Germinal center (tissue), 1 donor: ENCODE measurements around the gene ADAT1.

ENCODE experiments used
- DNase-seq: peaks from one replicate; pipeline ENCODE4 v3.0.0; 2012; ENCODE audit warnings: mixed read lengths, low spot score

ADAT1 gene, protein sequence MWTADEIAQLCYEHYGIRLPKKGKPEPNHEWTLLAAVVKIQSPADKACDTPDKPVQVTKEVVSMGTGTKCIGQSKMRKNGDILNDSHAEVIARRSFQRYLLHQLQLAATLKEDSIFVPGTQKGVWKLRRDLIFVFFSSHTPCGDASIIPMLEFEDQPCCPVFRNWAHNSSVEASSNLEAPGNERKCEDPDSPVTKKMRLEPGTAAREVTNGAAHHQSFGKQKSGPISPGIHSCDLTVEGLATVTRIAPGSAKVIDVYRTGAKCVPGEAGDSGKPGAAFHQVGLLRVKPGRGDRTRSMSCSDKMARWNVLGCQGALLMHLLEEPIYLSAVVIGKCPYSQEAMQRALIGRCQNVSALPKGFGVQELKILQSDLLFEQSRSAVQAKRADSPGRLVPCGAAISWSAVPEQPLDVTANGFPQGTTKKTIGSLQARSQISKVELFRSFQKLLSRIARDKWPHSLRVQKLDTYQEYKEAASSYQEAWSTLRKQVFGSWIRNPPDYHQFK

GRCh38 chr16:75622761-75623605 is at the start of gene ADAT1:
Gene ADAT1 (minus strand): TSS chr16:75623281. CDS start chr16:75620799, 2,482 bp downstream.
- peak; percentile 94 for DNase-seq

DNA sequence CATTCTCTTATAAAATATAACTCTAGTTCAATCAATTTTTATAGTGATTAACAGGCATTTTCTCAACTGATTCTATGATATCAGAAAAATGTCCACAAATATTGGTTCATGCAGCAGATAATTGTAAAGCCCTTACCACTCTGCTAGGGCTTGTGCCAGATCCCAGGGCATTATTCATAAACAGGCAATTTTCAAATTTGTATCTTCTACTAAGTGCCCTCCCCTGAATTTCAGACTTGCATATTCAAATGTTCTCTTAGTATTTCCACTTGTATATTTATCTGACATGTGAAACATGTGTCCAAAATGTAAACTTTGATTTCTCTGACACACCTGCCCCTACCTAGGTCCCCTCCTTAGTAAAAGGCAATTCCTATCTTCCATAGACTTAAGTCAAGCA is 44.4 kb upstream of the ADAT1 start:
- DNase-seq, result no peak

DNA sequence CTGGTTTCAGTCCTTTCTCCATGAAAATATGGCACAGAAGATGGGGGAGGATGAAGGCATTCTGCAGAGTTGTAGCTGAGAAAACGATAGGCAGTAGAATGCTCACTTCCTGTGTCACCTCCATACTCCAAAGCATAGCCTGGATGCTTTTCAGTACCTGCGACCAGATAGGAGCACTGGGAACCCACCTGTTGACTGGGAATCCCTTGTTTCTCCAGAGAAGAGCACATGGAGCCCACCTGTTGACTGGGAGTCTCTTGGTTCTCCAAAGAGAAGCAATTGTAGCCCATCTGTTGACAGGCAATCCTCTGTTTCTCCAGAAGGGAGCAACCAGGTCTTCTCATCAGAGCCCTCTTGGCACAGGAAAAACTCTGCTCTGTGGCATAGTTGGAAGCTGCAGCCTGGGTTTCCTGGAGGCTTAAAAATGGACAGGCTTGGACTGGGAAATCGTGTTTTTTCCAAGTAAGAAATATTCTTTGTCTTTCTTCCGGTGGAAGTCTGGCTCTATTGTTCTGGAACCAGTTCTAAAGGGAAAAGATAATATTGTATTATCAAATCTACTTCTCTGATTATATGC is 37.7 kb upstream of the ADAT1 start:
- DNase-seq, result no peak

DNA sequence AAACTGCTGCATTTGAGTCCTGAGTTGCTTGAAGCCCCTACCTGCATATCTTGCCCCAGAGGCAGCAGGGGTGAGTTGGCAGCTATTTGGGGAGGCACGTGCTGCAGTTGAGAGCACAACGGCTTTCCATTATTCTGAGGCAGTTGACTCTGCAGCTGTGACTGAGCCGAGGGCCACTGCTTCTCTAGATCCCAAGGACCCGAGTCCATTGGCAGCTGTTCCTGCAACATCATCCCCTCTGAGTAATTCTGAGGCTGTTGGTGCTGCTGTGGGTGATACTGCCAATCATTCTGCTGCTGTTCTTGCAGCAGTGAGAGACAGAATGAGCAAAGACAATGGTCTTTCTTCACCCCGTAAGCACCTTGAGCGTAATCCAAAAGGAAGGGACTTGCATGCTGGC is 37.2 kb upstream of the ADAT1 start:
- DNase-seq, result no peak

DNA sequence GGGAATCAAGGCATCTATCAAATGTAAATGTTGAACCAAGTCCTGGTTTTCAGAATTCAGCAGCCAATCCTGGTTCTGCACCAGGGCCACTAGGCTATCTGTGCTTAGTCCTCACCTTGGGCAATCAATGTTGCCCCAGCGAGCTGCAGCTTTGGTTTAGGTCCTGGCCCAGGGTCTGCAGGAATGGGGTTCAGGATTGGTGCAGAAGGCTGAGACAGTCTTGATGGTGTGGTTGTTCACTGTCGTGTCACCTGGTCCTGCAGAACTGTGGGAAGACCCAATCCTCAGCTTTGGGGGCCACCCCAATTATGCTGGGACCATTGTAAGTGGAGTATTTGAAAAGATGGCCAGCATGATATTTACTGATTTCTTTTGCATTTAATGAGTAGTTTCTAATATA is 35.1 kb upstream of the ADAT1 start:
- no peak for DNase-seq

- DNase-seq, result peak; percentile 10
Observed at GRCh38 chr16:75653922-75654321, 30.8 kb upstream of the ADAT1 start.

DNA sequence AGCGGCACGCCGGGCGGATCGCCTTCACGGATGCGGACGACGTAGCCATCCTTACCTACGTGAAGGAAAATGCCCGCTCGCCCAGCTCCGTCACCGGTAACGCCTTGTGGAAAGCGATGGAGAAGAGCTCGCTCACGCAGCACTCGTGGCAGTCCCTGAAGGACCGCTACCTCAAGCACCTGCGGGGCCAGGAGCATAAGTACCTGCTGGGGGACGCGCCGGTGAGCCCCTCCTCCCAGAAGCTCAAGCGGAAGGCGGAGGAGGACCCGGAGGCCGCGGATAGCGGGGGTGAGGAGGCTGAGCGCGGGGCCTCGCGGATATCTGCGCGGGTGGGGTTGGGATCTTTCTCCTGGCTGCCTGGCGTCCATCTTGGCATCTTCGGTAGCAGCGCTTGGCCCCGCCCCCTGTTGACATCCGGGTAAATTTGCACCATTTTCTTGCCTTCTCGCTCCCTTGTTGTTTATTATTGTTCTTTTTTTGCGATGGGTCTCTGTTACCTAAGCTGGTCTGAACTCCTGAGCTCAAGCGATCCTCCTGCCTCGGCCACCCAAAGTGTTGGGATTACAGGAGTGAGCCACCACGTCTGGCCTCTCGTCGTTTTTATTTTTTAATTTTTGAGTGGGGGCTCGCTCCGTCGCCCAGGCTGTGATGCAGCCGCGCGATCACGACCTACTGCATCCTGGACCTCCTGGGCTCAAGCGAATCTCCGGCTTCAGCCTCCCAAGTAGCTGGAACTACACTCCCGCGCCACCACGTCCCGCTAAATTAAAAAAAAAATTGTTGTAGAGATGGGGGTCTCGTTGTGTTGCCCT is 25.4 kb upstream of the ADAT1 start:
- peak; percentile 76 for DNase-seq

- DNase-seq, result peak; percentile 94
Observed at GRCh38 chr16:75647492-75648264, 24.6 kb upstream of the ADAT1 start, which contains the start of the genes KARS1 and TERF2IP. Gene KARS1 (minus strand): TSS chr16:75647665. CDS start chr16:75647639, 26 bp downstream. Gene TERF2IP (plus strand): TSS chr16:75647773. CDS start chr16:75647883, 110 bp downstream.

DNA sequence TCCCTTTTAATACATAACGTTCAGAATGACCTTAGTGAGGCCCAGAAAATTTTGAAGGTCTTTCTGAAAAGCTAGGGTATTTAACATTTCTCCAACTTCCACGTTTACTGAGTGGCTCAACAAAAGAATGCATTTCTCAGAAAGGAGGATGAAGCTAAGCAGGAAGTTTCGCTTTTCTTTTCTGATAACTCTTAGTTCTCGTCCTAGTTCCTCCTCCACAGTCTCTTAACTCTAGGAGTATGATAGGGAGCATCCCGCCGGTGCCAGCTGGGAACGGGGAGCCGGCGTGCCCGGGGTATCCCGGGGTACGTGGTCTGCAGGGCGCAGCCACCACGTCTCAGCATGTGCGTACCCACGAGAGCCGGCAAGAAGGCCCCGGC is 24.0 kb upstream of the ADAT1 start:
- DNase-seq, result no peak

DNA sequence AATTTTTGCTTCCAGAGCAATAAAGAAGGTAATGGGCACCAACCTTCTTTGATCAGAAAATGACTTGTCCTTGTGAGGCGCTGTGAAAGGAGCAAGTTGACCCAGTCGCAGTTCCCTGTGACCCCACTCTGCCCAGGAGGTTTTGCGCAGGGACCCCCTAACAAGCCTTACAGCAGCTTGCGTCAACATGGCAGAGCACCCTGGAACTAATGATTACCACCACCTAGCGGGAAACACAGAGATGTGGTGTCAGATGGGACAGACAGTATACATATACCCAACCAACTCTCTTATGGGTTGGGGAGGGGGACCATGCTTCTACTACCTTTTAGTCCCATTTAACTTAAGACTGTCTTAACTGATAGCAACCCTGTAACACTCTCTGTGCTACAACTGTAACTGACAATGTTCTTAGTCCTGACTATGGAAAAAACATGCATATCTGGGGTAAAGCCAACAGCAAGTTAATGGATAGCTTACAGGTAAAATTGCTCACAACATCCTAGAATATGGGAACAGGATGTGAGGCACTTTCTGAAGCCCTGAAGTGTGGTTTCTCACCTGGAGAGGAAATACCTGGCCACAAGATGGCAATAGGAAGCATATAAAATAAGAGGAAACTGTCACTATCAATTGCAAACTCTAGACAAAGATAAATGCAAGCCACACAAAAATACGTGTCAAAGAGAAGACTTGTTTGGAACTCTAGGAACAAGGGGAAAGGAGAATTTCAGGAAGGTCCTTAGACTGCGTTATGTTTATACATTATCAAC is 21.3 kb upstream of the ADAT1 start:
- no peak for DNase-seq

DNA sequence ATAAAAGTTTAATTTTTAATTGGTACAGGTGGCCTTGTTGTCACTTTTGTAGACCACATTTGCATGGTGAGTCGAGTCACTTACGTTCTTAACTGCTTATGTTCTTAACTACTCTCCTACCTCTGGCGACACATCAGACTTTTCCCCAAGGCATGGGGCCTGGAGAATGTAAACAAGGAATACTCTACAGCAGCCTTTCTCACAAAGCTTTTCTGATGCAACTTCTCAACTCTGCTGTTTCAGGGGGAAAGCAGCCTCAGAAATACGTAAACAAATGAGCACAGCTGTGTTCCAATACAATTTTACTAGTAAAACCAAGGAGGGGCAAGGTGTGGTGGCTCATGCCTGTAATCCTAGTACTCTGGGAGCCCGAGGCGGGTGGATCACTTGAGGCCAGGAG is 17.5 kb upstream of the ADAT1 start:
- DNase-seq, result no peak

- DNase-seq, result no peak
Observed at GRCh38 chr16:75635036-75635435, 12.0 kb upstream of the ADAT1 start.

DNA sequence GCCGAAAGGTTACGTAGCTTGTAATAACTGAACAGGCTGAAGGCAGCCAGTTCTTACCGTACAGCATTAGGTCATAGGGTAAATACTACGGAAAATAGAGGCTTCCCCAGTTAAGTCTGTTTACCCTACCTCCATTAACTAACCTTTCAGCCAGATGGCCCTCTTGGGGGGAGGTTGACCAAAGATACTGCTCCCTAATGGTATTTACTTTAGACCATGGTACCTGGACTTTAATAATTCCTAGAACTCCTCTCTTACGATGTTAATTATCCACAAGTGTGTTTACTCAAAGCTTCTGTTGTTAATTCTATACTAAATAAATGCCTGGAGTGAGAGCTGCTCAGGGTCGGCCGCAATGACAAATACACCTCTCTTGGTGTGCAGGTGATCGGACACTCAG is 9.8 kb upstream of the ADAT1 start:
- DNase-seq, result no peak

DNA sequence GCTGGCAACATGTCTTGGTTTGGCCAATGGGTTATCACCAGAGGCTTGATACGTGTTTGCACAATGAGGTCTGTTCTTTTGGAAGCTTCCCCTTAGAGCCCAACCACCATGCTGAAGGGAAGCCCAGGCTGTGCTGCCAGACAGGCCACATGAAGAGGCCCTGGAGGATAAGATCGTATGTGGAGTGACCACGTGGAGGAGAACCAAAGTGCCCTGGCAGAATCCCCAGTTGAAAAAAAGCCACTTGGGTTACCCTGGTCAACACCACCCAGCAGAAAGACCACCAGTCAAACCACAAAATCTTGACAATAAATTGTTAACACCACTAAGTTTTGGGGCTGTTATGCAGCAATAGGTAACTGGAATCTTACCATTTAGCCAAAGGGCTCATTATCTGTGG is 7.0 kb upstream of the ADAT1 start:
- no peak for DNase-seq

- DNase-seq, result no peak
Observed at GRCh38 chr16:75629132-75629531, 6.1 kb upstream of the ADAT1 start.

GRCh38 chr16:75628351-75628750 is 5.3 kb upstream of the ADAT1 start:
- DNase-seq, result no peak

DNA sequence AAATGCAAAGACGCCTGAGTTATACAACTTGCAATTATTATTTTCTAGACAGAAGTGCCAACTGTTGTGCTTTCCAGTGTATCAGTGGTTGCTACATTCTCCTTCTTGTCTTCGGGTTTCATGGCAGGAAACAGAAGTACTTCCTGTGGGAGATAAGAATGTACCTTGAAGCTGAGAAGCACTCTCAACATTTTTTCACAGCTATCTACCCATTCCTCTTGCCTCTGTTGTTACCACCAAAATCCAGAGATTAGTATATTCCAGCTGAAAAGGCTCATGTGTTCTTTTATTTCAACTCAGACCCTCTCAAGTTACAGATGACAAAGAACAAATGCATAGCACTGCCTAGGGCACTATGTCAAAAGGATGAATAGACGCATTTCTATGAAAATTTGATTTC is 4.8 kb upstream of the ADAT1 start:
- DNase-seq, result no peak

DNA sequence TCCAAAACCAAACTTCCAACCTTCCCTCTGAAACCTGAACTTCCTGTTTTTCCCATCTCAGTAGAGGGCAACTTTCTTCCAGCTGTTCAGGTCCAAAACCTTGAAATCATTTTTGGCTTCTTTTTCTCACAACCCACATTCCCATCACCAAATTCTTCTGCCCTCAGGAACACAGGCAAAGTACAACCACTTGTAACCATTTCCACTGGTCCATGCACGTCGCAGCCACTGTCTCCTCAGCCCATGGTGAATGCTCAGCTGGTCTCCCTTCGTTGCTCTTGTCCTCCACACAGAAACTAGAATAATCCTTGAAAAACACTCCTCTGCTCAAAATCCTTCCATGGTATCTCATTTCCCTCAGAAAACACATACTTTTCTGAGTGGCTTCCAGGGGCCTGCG is 3.7 kb upstream of the ADAT1 start:
- no peak for DNase-seq

DNA sequence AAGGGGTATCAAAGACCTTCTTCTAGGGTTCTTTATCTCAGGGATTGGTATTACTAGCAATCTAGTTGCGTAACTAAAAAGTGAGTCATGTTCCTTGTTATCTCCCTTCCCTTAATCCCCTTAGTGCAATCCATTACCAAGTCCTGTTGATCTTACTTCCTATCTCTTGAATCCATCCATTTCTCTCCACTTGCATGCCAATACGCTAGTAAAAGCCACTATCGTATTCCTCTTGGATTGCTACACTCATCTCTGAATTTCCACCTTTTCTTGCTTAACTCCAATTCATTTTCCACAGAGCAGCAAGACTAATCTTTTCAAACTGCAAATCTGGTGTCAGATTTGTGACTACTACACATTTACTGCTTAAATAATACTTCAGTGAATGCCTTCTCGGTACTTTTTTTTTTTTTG is 1.8 kb upstream of the ADAT1 start:
- no peak for DNase-seq

GRCh38 chr16:75621170-75621477 is 2.0 kb downstream of the ADAT1 start:
- peak; percentile 23 for DNase-seq
